RWPE1 (cell line): ENCODE data around the gene EIF4G1.

ENCODE experiments used
- CTCF ChIA-PET: fragments of 350-600 bp; sonication (Branson Sonifier 250); formaldehyde crosslinking; extraction: SDS; loops from one replicate; lab custom pipeline; 2021; lab: Yijun Ruan, JAX
- POLR2A ChIA-PET: fragments of 400-600 bp; formaldehyde crosslinking; extraction: SDS; loops from one replicate; lab custom pipeline; 2020; ENCODE audit warnings: antibody characterized with exemption; ENCODE audit not compliant: low non-redundant PET; lab: Yijun Ruan, JAX
- DNase-seq: peaks from one replicate; pipeline ENCODE4 v3.0.0; 2012; ENCODE audit warnings: low spot score
- H3K27ac ChIP-seq: fragments of 450-650 bp; 2 replicates; pipeline ENCODE4 v1.5.1; 2017
- TF ChIP-seq, protein P1 (sequence below): fragments of 450-650 bp; conservative IDR thresholded peaks from 2 replicates; pipeline ENCODE4 v1.5.1; 2017; ENCODE audit warnings: low read depth, mild to moderate bottlenecking

EIF4G1 gene

DNA sequence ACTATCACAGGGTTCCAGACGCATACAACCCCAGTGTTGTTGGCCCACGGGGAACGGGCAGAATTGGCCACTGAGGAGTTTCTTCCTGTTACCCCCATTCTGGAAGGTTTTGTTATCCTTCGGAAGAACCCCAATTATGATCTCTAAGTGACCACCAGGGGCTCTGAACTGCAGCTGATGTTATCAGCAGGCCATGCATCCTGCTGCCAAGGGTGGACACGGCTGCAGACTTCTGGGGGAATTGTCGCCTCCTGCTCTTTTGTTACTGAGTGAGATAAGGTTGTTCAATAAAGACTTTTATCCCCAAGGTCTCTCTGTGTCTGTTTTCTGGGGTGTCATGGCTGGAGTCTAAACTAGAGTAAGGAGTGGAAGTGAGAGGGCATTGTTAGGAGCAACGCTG lies 5.7 kb upstream of the EIF4G1 start:
- TF ChIP-seq, protein P1, sequence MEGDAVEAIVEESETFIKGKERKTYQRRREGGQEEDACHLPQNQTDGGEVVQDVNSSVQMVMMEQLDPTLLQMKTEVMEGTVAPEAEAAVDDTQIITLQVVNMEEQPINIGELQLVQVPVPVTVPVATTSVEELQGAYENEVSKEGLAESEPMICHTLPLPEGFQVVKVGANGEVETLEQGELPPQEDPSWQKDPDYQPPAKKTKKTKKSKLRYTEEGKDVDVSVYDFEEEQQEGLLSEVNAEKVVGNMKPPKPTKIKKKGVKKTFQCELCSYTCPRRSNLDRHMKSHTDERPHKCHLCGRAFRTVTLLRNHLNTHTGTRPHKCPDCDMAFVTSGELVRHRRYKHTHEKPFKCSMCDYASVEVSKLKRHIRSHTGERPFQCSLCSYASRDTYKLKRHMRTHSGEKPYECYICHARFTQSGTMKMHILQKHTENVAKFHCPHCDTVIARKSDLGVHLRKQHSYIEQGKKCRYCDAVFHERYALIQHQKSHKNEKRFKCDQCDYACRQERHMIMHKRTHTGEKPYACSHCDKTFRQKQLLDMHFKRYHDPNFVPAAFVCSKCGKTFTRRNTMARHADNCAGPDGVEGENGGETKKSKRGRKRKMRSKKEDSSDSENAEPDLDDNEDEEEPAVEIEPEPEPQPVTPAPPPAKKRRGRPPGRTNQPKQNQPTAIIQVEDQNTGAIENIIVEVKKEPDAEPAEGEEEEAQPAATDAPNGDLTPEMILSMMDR = no peak
- peak overlapping the region; percentile 29 for H3K27ac ChIP-seq
- ChIA-PET POLR2A (no interaction called here), CTCF (no interaction called here)
- DNase-seq = no peak

DNA sequence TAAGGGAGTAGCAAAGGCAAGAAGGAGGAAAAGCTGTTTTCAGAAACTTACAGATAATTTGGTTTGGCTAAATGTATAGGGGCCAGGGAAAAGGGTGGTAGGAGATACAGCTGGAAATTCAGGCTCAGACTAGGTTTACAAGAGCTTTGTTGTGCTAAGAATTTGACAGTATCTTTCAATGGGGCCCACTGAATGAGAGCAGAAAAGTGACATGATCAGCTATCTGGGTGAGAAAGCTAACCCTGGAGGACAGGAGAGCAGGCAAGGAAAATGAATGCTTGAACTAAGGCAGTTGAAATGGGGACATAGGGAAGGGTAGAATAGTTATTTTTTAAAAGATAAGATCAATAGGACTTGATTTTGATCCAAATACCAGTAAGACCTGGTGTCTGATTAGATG lies 2.8 kb upstream of the EIF4G1 start:
- CTCF ChIA-PET = no interaction called here
- TF ChIP-seq, protein P1 = no peak
- DNase-seq = no peak
- POLR2A ChIA-PET = interaction anchor here (0.6 kb wide), 1 partner anchor 9 kb away, joined by 3 read pairs; no protein-coding TSS in a partner anchor
- no peak overlapping the region for H3K27ac ChIP-seq

DNA sequence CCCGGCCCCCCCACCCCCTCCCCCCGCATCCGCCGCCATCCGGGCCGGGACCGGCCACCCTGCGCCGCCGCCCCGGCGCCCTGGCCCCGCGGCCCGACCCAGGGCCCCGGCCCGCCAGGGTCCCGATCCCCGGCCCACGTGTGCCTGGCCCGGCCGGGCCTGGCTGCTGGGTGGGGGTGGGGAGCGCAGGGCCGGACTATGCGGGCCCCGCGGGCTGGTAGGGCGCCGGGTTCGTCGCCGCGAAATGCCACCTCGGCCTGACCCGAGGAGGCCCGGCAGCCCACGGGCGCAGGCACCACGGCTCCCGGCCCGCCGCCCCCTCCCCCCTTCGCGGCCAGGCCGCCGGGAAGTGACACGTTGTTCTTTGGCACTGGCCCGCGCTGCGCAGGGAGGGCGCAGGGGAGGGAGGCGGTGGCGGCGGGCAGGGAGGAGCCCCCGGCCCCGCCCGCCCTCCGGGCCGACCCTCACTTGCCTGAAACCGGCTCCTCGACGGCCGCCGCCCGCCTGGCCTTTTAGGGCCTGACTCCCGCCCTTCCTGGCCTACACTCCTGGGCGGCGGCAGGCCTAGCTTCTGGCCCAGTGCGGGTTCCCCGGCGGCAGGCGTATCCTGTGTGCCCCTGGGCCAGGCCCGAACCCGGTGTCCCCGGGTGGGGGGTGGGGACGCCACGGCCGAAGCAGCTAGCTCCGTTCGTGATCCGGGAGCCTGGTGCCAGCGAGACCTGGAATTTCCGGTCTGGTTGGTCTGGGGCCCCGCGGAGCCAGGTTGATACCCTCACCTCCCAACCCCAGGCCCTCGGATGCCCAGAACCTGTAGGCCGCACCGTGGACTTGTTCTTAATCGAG lies 515 bp downstream of the EIF4G1 start:
- POLR2A ChIA-PET = interaction anchor here (0.5 to 0.8 kb wide), 2 partner anchors 20 to 882 kb away, joined by 3 read pairs; no protein-coding TSS in a partner anchor
- peak; percentile 46 for DNase-seq
- TF ChIP-seq, protein P1 = no peak
- CTCF ChIA-PET = interaction anchor here (0.6 kb wide), 1 partner anchor 169 kb away, joined by 6 read pairs; no protein-coding TSS in a partner anchor
- H3K27ac ChIP-seq = peak overlapping the region; percentile 99

DNA sequence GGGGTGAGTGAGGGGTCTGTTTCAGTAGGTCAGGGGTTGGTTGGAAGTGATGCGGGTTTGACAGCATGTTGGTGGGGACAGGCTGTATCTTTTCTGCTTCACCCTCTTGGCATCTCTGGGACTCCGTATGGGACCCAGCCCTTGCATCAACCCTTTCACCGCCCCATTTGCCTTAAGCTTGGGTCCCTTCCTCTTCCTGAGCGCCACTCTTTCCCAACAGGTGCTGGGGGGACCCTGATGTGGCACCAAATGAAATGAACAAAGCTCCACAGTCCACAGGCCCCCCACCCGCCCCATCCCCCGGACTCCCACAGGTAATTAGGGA lies 1.1 kb downstream of the EIF4G1 start:
- TF ChIP-seq, protein P1 = no peak
- H3K27ac ChIP-seq = peak overlapping the region; percentile 99
- POLR2A ChIA-PET = interaction anchor here (0.8 kb wide), 1 partner anchor 20 kb away, joined by 3 read pairs; no protein-coding TSS in a partner anchor
- DNase-seq = no peak
- CTCF ChIA-PET = interaction anchor here (0.5 kb wide), 1 partner anchor 228 kb away, joined by 3 read pairs; no protein-coding TSS in a partner anchor

DNA sequence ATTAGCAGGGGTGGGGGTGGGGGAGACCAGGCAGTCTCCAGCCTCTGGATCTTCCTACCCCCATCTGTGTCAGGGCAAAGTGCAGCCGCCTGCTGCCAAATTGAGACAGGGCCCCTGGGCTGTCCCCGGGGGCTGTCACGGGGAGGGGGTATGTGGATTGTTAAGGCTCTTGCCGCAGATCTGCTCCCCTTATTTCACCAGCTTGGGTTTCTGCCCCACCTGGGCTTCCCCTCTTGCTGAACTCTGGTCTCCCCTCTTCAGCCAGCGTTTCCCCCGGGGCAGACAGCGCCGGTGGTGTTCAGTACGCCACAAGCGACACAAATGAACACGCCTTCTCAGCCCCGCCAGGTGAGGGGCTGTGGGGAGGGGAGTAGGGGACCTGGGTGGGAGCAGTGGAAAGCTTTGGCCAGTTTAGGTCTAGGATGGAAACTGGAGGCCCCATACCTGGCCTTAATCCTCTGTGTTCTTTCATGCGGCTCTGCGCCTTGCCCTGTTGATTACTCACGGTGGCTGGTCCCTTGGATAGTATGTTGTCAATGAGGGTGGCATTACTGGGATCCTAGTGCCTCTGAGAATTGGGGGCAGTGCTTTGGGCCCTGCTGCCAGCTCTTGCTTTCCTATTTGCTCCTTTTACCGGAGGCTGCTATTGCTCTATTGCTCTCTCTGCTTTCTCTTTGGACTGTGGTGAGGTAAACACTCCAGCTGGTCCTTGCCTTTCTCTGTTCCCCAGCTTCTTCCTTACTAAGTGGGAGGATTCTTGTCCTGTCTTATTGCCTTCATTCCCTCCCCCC lies 1.7 kb downstream of the EIF4G1 start:
- ChIA-PET CTCF (interaction anchor here (0.5 kb wide), 1 partner anchor 227 kb away, joined by 3 read pairs; no protein-coding TSS in a partner anchor), POLR2A (interaction anchor here (0.8 kb wide), 1 partner anchor 19 kb away, joined by 3 read pairs; no protein-coding TSS in a partner anchor)
- TF ChIP-seq, protein P1 = no peak
- H3K27ac ChIP-seq = peak overlapping the region; percentile 99
- no peak for DNase-seq

DNA sequence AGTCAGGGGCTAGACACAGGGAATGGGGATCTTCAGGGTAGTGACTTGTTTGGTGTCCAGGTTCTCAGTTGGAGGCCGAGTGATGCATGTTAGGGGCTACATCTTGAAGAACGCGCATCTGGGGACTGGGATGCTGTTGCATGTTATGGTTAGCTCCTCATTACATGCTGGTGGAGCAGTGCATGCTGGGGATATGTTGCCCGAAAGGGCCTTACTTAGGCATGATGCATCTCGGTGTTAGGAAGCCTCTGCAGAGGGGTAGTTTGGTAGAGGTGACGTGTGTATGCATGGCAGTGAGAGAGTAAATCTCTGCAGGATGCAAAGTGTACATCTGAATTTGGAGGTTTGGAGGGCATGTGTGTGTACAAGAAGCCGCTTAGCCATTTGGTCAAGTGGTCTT lies 2.4 kb downstream of the EIF4G1 start:
- DNase-seq = no peak
- ChIA-PET POLR2A (no interaction called here), CTCF (interaction anchor here (0.7 kb wide), 1 partner anchor 245 kb away, joined by 3 read pairs; the partner anchor contains the start of gene EPHB3)
- H3K27ac ChIP-seq = peak overlapping the region; percentile 99
- TF ChIP-seq, protein P1 = no peak
